Activated T-cell treated with anti-CD3 and anti-CD28 coated beads, Interleukin-2, amount 50 U/mL, for 72 hours (primary cell): ENCODE measurements around the gene TRIO. TPM values are rescaled to one million over a fixed set of nuclear protein-coding genes. Genes with fewer than 3 reads are reported as not detected.

Experiments
- ATAC-seq, 2 donors: fragments of 150-1000 bp; cut with Tn5 transposase; replicated peaks in 1 of 2; 2 replicates each; pipeline ENCODE4 v1.10.0; 2021; ENCODE audit warnings: moderate library complexity in 2 of 2, mild to moderate bottlenecking in 1 of 2
- DNase-seq, 2 donors: peaks; one replicate each; pipeline ENCODE4 v3.0.0; 2021 to 2022; ENCODE audit warnings: mixed read lengths in 1 of 2
- H3K27ac Mint-ChIP-seq: one replicate; pipeline ENCODE4 v1.8.0; 2022; ENCODE audit warnings: mild to moderate bottlenecking, moderate library complexity, mixed read lengths
- H3K27me3 Mint-ChIP-seq: one replicate; pipeline ENCODE4 v1.8.0; 2022; ENCODE audit warnings: low read depth, mixed read lengths
- H3K36me3 Mint-ChIP-seq, 2 donors: one replicate each; pipeline ENCODE4 v1.8.0; 2022; ENCODE audit warnings: mixed read lengths in 2 of 2, mild to moderate bottlenecking in 1 of 2; ENCODE audit not compliant: insufficient read depth in 2 of 2
- H3K4me1 Mint-ChIP-seq: one replicate; pipeline ENCODE4 v1.8.0; 2022; ENCODE audit warnings: low read depth, mixed read lengths
- H3K4me3 Mint-ChIP-seq, 2 donors: one replicate each; pipeline ENCODE4 v1.8.0; 2022; ENCODE audit warnings: mild to moderate bottlenecking in 2 of 2, mixed read lengths in 2 of 2, moderate library complexity in 2 of 2
- H3K9me3 Mint-ChIP-seq, 2 donors: one replicate each; pipeline ENCODE4 v1.8.0; 2022; ENCODE audit warnings: mixed read lengths in 2 of 2
- total RNA-seq, 2 donors: library from RNA; stranded (reverse); gene quantifications; one replicate each; pipeline ENCODE4 v1.2.3, GENCODE V29; 2022

Gene TRIO
- total RNA-seq, 2 donors from 2014 or later = 13.2 to 14.0 TPM

DNA sequence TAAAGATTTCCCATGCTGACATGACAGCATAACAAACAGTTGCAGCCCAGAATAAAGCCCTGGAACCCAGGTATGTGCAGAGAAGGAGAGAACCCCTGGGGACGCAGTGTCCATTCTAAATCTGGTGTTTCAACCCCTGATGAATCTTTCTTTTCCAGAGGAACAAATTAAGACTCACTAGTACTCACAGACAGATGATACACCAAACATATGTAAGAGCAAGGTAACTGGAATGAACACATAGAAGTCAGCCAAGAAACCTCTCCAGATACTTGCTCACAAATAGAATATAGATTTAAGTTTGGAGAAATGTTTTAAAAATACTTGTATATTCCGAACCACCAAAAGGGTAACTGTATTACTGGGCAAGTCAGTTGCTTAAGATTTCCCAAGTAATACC, 307.6 kb downstream of the TRIO start:
- Mint-ChIP-seq H3K27ac (no peak overlapping the region), H3K4me3 (no peak overlapping the region), H3K9me3 (no peaks in the 10 kb centered on the region), H3K36me3 (no peaks in the 10 kb centered on the region), H3K4me1 (peaks cover 18% of the 10 kb centered on the region), H3K27me3 (no peaks in the 10 kb centered on the region)
- DNase-seq (no peak), ATAC-seq (no peak)

DNA sequence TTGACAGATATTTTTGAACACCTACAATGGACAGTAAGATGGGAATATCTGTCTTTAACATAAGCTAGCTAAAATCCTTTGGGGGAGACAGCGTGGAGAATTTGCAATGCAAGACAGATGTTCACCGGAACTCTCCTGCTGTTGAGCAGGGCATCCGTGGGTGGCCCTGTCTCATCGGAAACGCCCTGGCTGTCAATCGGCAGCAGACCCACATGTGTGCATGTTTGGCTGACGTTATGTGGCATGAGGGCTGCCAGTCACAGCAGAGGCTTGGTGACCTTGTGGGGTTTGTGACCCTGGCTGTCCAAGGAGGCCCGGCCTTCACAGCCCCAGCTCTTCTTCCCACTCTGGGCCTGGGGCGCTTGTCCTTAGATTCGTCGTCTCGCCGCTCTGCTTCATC, 308.7 kb downstream of the TRIO start:
- no peak overlapping the region for H3K4me3 Mint-ChIP-seq

GRCh38 chr5:14452685-14453454, 309.7 kb downstream of the TRIO start:
- Mint-ChIP-seq H3K27me3 (no peaks in the 10 kb centered on the region), H3K36me3 (peaks cover 0 to 1% of the 10 kb centered on the region in 2 donors), H3K27ac (no peak overlapping the region), H3K4me3 (no peak overlapping the region), H3K9me3 (no peaks in the 10 kb centered on the region), H3K4me1 (peaks cover 16% of the 10 kb centered on the region)
- DNase-seq (no peak), ATAC-seq (no peak)

More for the DNA sequence above, 308.7 kb downstream of the TRIO start:
- Mint-ChIP-seq H3K4me1 (peaks cover 18% of the 10 kb centered on the region), H3K27me3 (no peaks in the 10 kb centered on the region), H3K9me3 (no peaks in the 10 kb centered on the region), H3K27ac (no peak overlapping the region), H3K36me3 (peaks cover 0 to 1% of the 10 kb centered on the region in 2 donors)
- no peak for DNase-seq
- no peak for ATAC-seq

GRCh38 chr5:14453481-14453880, 310.3 kb downstream of the TRIO start:
- H3K4me3 Mint-ChIP-seq = no peak overlapping the region
- no peaks in the 10 kb centered on the region for H3K27me3 Mint-ChIP-seq
- no peak for ATAC-seq
- peaks cover 0 to 1% of the 10 kb centered on the region in 2 donors for H3K36me3 Mint-ChIP-seq
- H3K27ac Mint-ChIP-seq = no peak overlapping the region
- DNase-seq = no peak
- peaks cover 10% of the 10 kb centered on the region for H3K4me1 Mint-ChIP-seq
- H3K9me3 Mint-ChIP-seq = no peaks in the 10 kb centered on the region

GRCh38 chr5:14455814-14456321, 312.7 kb downstream of the TRIO start:
- Mint-ChIP-seq H3K27ac (no peak overlapping the region), H3K36me3 (peaks cover 0 to 1% of the 10 kb centered on the region in 2 donors), H3K27me3 (no peaks in the 10 kb centered on the region), H3K9me3 (no peaks in the 10 kb centered on the region), H3K4me1 (no peaks in the 10 kb centered on the region), H3K4me3 (no peak overlapping the region)
- ATAC-seq (no peak), DNase-seq (no peak)

GRCh38 chr5:14457476-14457875, 314.3 kb downstream of the TRIO start:
- Mint-ChIP-seq H3K9me3 (no peaks in the 10 kb centered on the region), H3K4me1 (no peaks in the 10 kb centered on the region), H3K36me3 (peaks cover 0 to 1% of the 10 kb centered on the region in 2 donors), H3K27ac (no peak overlapping the region), H3K4me3 (no peak overlapping the region), H3K27me3 (no peaks in the 10 kb centered on the region)
- DNase-seq (no peak), ATAC-seq (no peak)

GRCh38 chr5:14458414-14458813, 315.3 kb downstream of the TRIO start:
- DNase-seq (no peak), ATAC-seq (no peak)
- no peaks in the 10 kb centered on the region for H3K9me3 Mint-ChIP-seq
- H3K27ac Mint-ChIP-seq = no peak overlapping the region
- H3K4me3 Mint-ChIP-seq = no peak overlapping the region
- no peaks in the 10 kb centered on the region for H3K4me1 Mint-ChIP-seq
- H3K27me3 Mint-ChIP-seq = no peaks in the 10 kb centered on the region
- peaks cover 0 to 1% of the 10 kb centered on the region in 2 donors for H3K36me3 Mint-ChIP-seq

GRCh38 chr5:14460844-14461398, 317.8 kb downstream of the TRIO start:
- Mint-ChIP-seq H3K36me3 (peaks cover 0 to 1% of the 10 kb centered on the region in 2 donors), H3K27ac (no peak overlapping the region), H3K27me3 (no peaks in the 10 kb centered on the region), H3K4me3 (no peak overlapping the region), H3K4me1 (peaks cover 10% of the 10 kb centered on the region), H3K9me3 (no peaks in the 10 kb centered on the region)
- DNase-seq (no peak), ATAC-seq (no peak)

DNA sequence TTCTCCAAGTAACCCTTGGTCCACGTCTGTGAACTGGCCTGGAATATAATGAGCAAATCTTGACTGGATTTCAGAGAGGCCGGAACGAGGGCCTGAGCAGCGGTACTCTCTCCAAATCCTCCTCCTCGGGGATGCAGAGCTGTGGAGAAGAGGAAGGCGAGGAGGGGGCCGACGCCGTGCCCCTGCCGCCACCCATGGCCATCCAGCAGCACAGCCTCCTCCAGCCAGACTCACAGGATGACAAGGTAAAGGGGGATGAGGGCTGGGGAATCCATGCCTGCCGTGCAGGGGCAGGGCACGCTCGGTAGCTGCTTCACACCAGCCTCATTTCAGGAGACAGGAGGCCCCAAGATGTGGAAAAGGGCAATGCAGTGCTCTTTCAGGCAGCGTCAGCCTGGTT, 319.5 kb downstream of the TRIO start:
- Mint-ChIP-seq H3K9me3 (no peaks in the 10 kb centered on the region), H3K27me3 (no peaks in the 10 kb centered on the region), H3K27ac (no peak overlapping the region), H3K4me3 (no peak overlapping the region), H3K4me1 (peaks cover 10% of the 10 kb centered on the region), H3K36me3 (no peaks in the 10 kb centered on the region)
- ATAC-seq = no peak
- no peak for DNase-seq

DNA sequence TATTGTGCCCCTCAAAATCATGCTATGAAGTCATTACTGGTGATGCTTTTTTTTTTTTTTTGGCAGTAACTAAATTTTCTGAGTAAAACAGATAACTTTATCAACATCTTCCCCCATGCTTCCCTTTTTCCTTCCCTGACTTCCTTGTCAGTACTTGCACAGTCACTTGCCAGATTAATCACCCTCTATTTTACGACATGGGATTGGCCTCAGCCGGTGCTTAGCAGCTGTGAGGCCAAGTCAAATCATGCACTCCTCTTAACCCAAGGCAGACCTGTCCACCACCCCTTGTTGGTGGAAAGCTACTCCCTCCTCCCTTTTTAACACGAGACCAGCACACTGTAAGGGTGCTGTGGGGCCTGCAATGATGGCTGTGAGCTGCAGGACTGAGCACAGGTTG, 320.5 kb downstream of the TRIO start:
- ATAC-seq = no peak
- no peak for DNase-seq
- H3K27ac Mint-ChIP-seq = no peak overlapping the region
- H3K4me1 Mint-ChIP-seq = peaks cover 10% of the 10 kb centered on the region
- no peaks in the 10 kb centered on the region for H3K27me3 Mint-ChIP-seq
- no peaks in the 10 kb centered on the region for H3K9me3 Mint-ChIP-seq
- no peak overlapping the region for H3K4me3 Mint-ChIP-seq
- no peaks in the 10 kb centered on the region for H3K36me3 Mint-ChIP-seq

DNA sequence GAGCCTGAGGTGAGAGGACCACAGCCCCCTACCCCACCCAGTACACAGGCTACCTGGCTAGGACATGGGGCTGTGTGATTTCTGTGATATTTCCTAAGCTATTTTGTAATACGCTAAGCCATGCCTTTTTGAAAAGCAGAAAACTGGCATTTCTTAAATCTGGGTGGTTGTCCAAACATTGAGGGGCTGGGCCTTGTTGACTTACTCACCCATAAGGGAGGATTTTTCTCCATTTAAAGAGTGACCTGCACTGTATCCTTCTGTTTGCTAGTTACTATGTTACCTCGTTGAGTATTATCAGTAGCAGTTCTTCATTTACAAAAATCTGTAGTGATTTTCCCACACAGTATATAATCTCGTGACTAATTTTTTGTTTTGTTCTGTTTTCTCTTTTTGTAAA, 321.0 kb downstream of the TRIO start:
- Mint-ChIP-seq H3K4me3 (no peak overlapping the region), H3K27me3 (no peaks in the 10 kb centered on the region), H3K27ac (no peak overlapping the region), H3K9me3 (no peaks in the 10 kb centered on the region), H3K36me3 (no peaks in the 10 kb centered on the region), H3K4me1 (peaks cover 10% of the 10 kb centered on the region)
- DNase-seq (no peak), ATAC-seq (no peak)

GRCh38 chr5:14464671-14465070, 321.5 kb downstream of the TRIO start:
- Mint-ChIP-seq H3K9me3 (no peaks in the 10 kb centered on the region), H3K36me3 (no peaks in the 10 kb centered on the region), H3K27me3 (peaks cover 4% of the 10 kb centered on the region), H3K27ac (no peak overlapping the region), H3K4me3 (no peak overlapping the region), H3K4me1 (peaks cover 10% of the 10 kb centered on the region)
- no peak for ATAC-seq
- no peak for DNase-seq

GRCh38 chr5:14465116-14465515, 322.0 kb downstream of the TRIO start:
- H3K36me3 Mint-ChIP-seq = no peaks in the 10 kb centered on the region
- no peaks in the 10 kb centered on the region for H3K9me3 Mint-ChIP-seq
- peaks cover 10% of the 10 kb centered on the region for H3K4me1 Mint-ChIP-seq
- DNase-seq = no peak
- ATAC-seq = no peak
- no peak overlapping the region for H3K4me3 Mint-ChIP-seq
- H3K27me3 Mint-ChIP-seq = peaks cover 4% of the 10 kb centered on the region
- no peak overlapping the region for H3K27ac Mint-ChIP-seq

- Mint-ChIP-seq H3K4me1 (peaks cover 10% of the 10 kb centered on the region), H3K9me3 (no peaks in the 10 kb centered on the region), H3K4me3 (no peak overlapping the region), H3K27me3 (peaks cover 4% of the 10 kb centered on the region), H3K36me3 (no peaks in the 10 kb centered on the region), H3K27ac (no peak overlapping the region)
- no peak for DNase-seq
- ATAC-seq = no peak
These were observed 322.6 kb downstream of the TRIO start for GRCh38 chr5:14465776-14466175.
